Lower lobe of right lung (tissue), 2 donors: Measurements from ENCODE around the gene CLIP4. TPM values are rescaled to one million over a fixed set of nuclear protein-coding genes. Genes with fewer than 3 reads are reported as not detected.

Experiments used
- ATAC-seq, 2 donors: fragments of 200-7000 bp; cut with Tn5 transposase; one replicate each; pipeline ENCODE4 v1.9.1; 2020 to 2022; ENCODE audit warnings: mild to moderate bottlenecking in 2 of 2, moderate library complexity in 2 of 2
- DNase-seq: peaks from one replicate; pipeline ENCODE4 v3.0.0-alpha.2; 2020
- H3K27ac ChIP-seq: fragments of 200-600 bp; one replicate; pipeline ENCODE4 v1.8.0; 2022
- H3K27me3 ChIP-seq: fragments of 200-600 bp; one replicate; pipeline ENCODE4 v1.8.0; 2022; ENCODE audit warnings: low read depth
- H3K36me3 ChIP-seq: fragments of 200-600 bp; one replicate; pipeline ENCODE4 v1.8.0; 2022; ENCODE audit warnings: mild to moderate bottlenecking
- H3K4me1 ChIP-seq: fragments of 200-600 bp; one replicate; pipeline ENCODE4 v1.8.0; 2022
- H3K4me3 ChIP-seq: fragments of 200-600 bp; one replicate; pipeline ENCODE4 v1.8.0; 2022; ENCODE audit warnings: mild to moderate bottlenecking
- H3K9me3 ChIP-seq: fragments of 200-600 bp; one replicate; pipeline ENCODE4 v1.8.0; 2022
- CTCF ChIP-seq: fragments of 200-600 bp; IDR thresholded peaks from one replicate; pipeline ENCODE4 v1.8.0; 2022; ENCODE audit warnings: antibody characterized with exemption, mild to moderate bottlenecking
- intact Hi-C: fragments of 100-400 bp; cut with DNase I; formaldehyde crosslinking; loops from one replicate; pipeline ENCODE4 v1.11.0; 2022
- total RNA-seq: library from RNA; stranded (reverse); fragmentation: NEBNext Ultra II Directional; extraction: Animal tissue kit (Norgen Biotek cat#: 25700); gene quantifications from one replicate; pipeline ENCODE4 v1.2.1, GENCODE V29; 2021
- donor health status: DM: no; HTN: yes; CAD: no; lungs with severe emphysema.

Gene CLIP4
- total RNA-seq, 1 donor from 2014 or later = 64.6 TPM

- H3K27me3 ChIP-seq = no peaks in the 10 kb centered on the region
- no peak for TF ChIP-seq CTCF
- H3K36me3 ChIP-seq = peaks cover 42% of the 10 kb centered on the region
- H3K4me3 ChIP-seq = no peak overlapping the region
- ATAC-seq (no peak), DNase-seq (no peak)
- no peaks in the 10 kb centered on the region for H3K9me3 ChIP-seq
- no peaks in the 10 kb centered on the region for H3K4me1 ChIP-seq
- H3K27ac ChIP-seq = no peak overlapping the region
- intact Hi-C loops = no loop called here
These were observed 51.2 kb downstream of the CLIP4 start for GRCh38 chr2:29166242-29167039.

GRCh38 chr2:29174937-29175336 lies 59.7 kb downstream of the CLIP4 start:
- DNase-seq (no peak), ATAC-seq (no peak)
- H3K36me3 ChIP-seq = peaks cover 36% of the 10 kb centered on the region
- H3K9me3 ChIP-seq = no peaks in the 10 kb centered on the region
- TF ChIP-seq CTCF = no peak
- H3K4me1 ChIP-seq = no peaks in the 10 kb centered on the region
- no peak overlapping the region for H3K4me3 ChIP-seq
- no peak overlapping the region for H3K27ac ChIP-seq
- H3K27me3 ChIP-seq = no peaks in the 10 kb centered on the region
- intact Hi-C loops = no loop called here

GRCh38 chr2:29175338-29175737 lies 60.1 kb downstream of the CLIP4 start:
- Histone ChIP-seq H3K36me3 (peaks cover 40% of the 10 kb centered on the region), H3K4me1 (no peaks in the 10 kb centered on the region), H3K4me3 (no peak overlapping the region), H3K27me3 (no peaks in the 10 kb centered on the region), H3K9me3 (no peaks in the 10 kb centered on the region), H3K27ac (no peak overlapping the region)
- ATAC-seq = no peak
- no peak for DNase-seq
- no peak for TF ChIP-seq CTCF
- intact Hi-C loops = no loop called here

- no peak for ATAC-seq
- intact Hi-C loops = no loop called here
These were observed 67.1 kb downstream of the CLIP4 start for GRCh38 chr2:29182334-29182733.

GRCh38 chr2:29182920-29183319 lies 67.7 kb downstream of the CLIP4 start:
- H3K27ac ChIP-seq = no peak overlapping the region
- H3K4me1 ChIP-seq = no peaks in the 10 kb centered on the region
- H3K9me3 ChIP-seq = no peaks in the 10 kb centered on the region
- DNase-seq = no peak
- no peak for TF ChIP-seq CTCF
- no peak for ATAC-seq
- intact Hi-C loops = no loop called here
- peaks cover 32% of the 10 kb centered on the region for H3K36me3 ChIP-seq
- H3K27me3 ChIP-seq = no peaks in the 10 kb centered on the region
- H3K4me3 ChIP-seq = no peak overlapping the region

More at GRCh38 chr2:29182334-29182733, 67.1 kb downstream of the CLIP4 start:
- no peak overlapping the region for H3K27ac ChIP-seq
- TF ChIP-seq CTCF = no peak
- H3K27me3 ChIP-seq = no peaks in the 10 kb centered on the region
- no peaks in the 10 kb centered on the region for H3K4me1 ChIP-seq
- H3K36me3 ChIP-seq = peaks cover 32% of the 10 kb centered on the region
- H3K9me3 ChIP-seq = no peaks in the 10 kb centered on the region
- no peak for DNase-seq
- no peak overlapping the region for H3K4me3 ChIP-seq
